ENCODE results near the gene HEATR5B. TPM values are rescaled to one million over a fixed set of nuclear protein-coding genes. Genes with fewer than 3 reads are reported as not detected.

The HEATR5B gene
- total and polyA plus RNA-seq, 2 of the 4 experiments (the other 2 are of a cell fraction) = 8.3 to 17.9 TPM

- no peak overlapping the region for H3K18ac ChIP-seq (ENCODE audit: low read depth, low read length)
- no peaks in the 10 kb centered on the region for H3K9me3 ChIP-seq (ENCODE audit: control insufficient read depth, insufficient read depth, low read length)
- H4K20me1 ChIP-seq (ENCODE audit: insufficient read depth, low read length) = no peaks in the 10 kb centered on the region
- BruUV-seq (replicated peaks) = no TSS peak
- dilution Hi-C loops (cut with HindIII; ENCODE audit: low sequenced_read_pairs, unreplicated experiment) (no loop called here), in situ Hi-C loops (cut with MboI; ENCODE audit: low sequenced_read_pairs) (no loop called here), intact Hi-C loops (cut with micrococcal nuclease) (no loop called here)
- peak overlapping the region; percentile 88 for H3K4ac ChIP-seq (ENCODE audit: low read depth, low read length)
- CTCF ChIA-PET = no interaction called here
- H3K9me1 ChIP-seq (ENCODE audit: insufficient read depth, low read length) = no peaks in the 10 kb centered on the region
- no peak overlapping the region for H2AK9ac ChIP-seq (replicated peaks; ENCODE audit: low read depth, low read length, poor library complexity)
- H3K27me3 ChIP-seq (ENCODE audit: control insufficient read depth, insufficient read depth, low read length) = no peaks in the 10 kb centered on the region
- H3K4me1 ChIP-seq (ENCODE audit: control insufficient read depth, insufficient read depth, low read length) = peaks cover 1% of the 10 kb centered on the region; the same call in 1 of the 2 replicates
- no peak for DNase-seq
- H3K79me1 ChIP-seq (ENCODE audit: low read depth in 1 of 2, low read length in 2 of 2) = peaks cover 18 to 55% of the 10 kb centered on the region in 2 experiments
- H2BK20ac ChIP-seq (ENCODE audit: low read depth, low read length) = no peak overlapping the region
- peak overlapping the region; percentile 85 for H3K14ac ChIP-seq (replicated peaks; ENCODE audit: low read depth, low read length)
- peak overlapping the region; percentile 89 for H3K9ac ChIP-seq (ENCODE audit: low read depth, low read length)
- no peak overlapping the region for H2BK15ac ChIP-seq (ENCODE audit: low read depth, low read length)
- POLR2A ChIA-PET (ENCODE audit: unreplicated experiment) = no interaction called here
- H3K27ac ChIP-seq (ENCODE audit: insufficient read depth, low read length) = peak overlapping the region; percentile 58; the same call in 1 of the 2 replicates
- no peak overlapping the region for H4K91ac ChIP-seq (ENCODE audit: insufficient read depth, low read depth, low read length)
- peak overlapping the region; percentile 68 for H2BK5ac ChIP-seq (ENCODE audit: low read depth, low read length, poor library complexity, severe bottlenecking)
- peak overlapping the region; percentile 98 for H3K4me2 ChIP-seq (ENCODE audit: low read depth, low read length)
- H4K5ac ChIP-seq (ENCODE audit: low read depth, low read length) = peak overlapping the region; percentile 91
- H2AK5ac ChIP-seq (ENCODE audit: low read depth, low read length) = peak overlapping the region; percentile 9; the same call in 1 of the 2 replicates
- no peak overlapping the region for H2BK120ac ChIP-seq (ENCODE audit: low read depth, low read length)
- H3K36me3 ChIP-seq (ENCODE audit: control insufficient read depth, insufficient read depth, low read length) = peaks cover 2% of the 10 kb centered on the region; the same call in 1 of the 2 replicates
- H4K8ac ChIP-seq (ENCODE audit: low read depth in 2 of 2, low read length in 2 of 2) = peak overlapping the region; percentile 66 to 96
- ATAC-seq (ENCODE audit: low read depth) = no peak
- no peak for TF ChIP-seq BHLHE40 (IDR thresholded peaks at IDR 0.05; ENCODE audit: low read depth, low read length)
- H3K4me3 ChIP-seq (ENCODE audit: insufficient read depth, low read depth, low read length) = peak overlapping the region; percentile 92
- peak overlapping the region; percentile 97 for H2AFZ ChIP-seq (replicated peaks; ENCODE audit: low read length, poor library complexity)
- peak overlapping the region; percentile 97 for H3K23ac ChIP-seq (ENCODE audit: low read depth, low read length)
- 0% methylated on average over 5 of the region's 10 CpGs; no CpG with 5 or more reads in 1 of the 2 experiments for WGBS, 2 experiments (ENCODE audit: extremely low coverage in 2 of 2, insufficient read length in 1 of 2)
- H3K56ac ChIP-seq (ENCODE audit: extremely low read depth, insufficient read depth, low read length) = peak overlapping the region; percentile 46
Observed at GRCh38 chr2:37084797-37085196, 625 bp upstream of the HEATR5B start.
